Stimulated activated CD8-positive, alpha-beta memory T cell treated with anti-CD3 and anti-CD28 coated beads, Interleukin-7, amount 100 ng/mL, for 4 hours (primary cell): ENCODE measurements around the gene ADGRA1.
"Not testable (repeated sequence)": the region's sequence is repeated elsewhere in the genome, so short reads cannot be mapped to it uniquely, and the experiment has no call there.

Experiments
- DNase-seq, 2 donors: peaks; one replicate each; pipeline ENCODE4 v3.0.0-alpha.2; 2020; ENCODE audit warnings: low read depth in 2 of 2

The ADGRA1 gene

GRCh38 chr10:133128126-133129070 is 40.7 kb downstream of the ADGRA1 start:
- no peak for DNase-seq

DNA sequence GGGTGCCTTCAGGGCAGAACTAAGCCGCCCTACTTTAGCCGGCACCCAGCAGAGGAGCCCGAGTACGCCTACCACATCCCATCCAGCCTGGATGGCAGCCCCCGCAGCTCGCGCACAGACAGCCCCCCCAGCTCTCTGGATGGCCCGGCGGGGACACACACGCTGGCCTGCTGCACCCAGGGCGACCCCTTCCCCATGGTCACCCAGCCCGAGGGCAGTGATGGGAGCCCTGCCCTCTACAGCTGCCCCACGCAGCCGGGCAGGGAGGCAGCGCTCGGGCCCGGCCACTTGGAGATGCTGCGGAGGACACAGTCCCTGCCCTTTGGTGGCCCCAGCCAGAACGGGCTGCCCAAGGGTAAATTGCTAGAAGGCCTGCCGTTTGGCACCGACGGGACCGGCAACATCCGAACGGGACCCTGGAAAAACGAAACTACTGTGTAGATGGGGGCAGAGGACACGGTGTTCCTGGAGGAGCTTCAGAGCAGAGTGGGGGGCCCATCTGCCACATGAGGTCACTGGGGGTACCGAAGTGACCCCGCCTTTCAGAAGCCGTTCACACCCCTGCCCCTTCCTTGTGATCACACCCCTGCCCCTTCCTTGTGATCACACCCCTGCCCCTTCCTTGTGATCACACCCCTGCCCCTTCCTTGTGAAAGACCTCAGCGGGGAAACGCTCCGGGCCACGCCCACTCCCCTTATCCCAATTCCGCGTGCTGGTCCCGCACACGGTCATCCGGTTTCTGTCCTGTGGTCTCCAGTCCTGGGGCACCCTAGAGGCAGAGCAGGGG is 41.5 kb downstream of the ADGRA1 start:
- DNase-seq: no peak

GRCh38 chr10:133129859-133130495 is 42.3 kb downstream of the ADGRA1 start:
- no peak for DNase-seq

DNA sequence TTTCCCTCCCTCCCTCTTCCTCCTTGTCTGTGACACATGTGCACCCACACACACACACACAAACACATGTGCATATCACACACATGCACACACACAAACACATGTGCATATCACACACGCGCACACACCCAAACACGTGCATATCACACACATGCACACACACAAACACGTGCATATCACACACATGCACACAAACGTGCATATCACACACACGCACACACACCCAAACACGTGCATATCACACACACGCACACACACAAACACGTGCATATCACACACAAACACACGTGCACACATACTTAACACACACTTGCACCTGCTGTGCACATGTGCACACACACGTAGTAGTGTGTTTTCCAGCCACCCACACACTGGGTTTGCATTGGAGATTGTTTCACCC is 42.9 kb downstream of the ADGRA1 start:
- DNase-seq: no peak

- no peak for DNase-seq
These were observed 43.3 kb downstream of the ADGRA1 start for GRCh38 chr10:133131053-133131452.

GRCh38 chr10:133131734-133132472 is 44.2 kb downstream of the ADGRA1 start:
- DNase-seq: no peak

DNA sequence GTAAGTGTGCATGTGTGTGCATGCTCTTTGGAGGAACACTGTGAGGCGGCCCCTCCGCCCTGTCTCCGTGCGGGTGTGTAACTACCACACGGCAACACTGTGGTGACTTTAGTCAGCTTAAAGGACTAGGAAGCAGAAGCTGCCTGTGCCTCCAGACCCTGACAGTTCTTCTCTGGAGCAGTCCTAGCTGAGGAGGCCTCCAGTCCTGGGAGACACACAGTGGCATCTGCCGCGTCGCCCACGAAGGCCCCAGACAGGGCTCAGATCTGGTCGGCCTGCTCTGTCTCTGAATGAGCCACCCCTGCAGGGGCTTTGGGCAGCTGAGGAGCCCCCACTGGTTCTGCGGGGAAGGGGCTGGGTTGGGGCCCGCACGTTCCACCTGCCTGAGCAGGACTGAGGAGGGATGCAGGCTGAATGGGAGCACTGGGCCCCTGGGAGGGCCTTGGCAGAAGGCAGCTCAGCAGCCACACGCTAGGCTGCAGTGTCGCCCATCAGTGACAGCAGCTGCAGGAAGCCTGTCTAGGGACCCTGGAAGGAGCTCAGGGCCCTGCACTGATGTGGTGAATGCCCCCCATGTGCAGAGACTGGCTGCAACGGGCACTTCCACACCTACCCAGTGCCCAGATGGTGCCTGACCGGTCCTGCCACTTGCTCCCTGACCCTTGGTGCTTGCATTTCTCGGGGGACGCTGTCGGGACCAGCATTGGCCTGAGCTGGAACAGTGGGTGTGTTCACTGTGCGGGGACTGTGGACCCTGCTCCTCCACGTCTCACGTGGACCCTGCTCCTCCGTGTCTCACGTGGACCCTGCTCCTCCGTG is 45.0 kb downstream of the ADGRA1 start:
- DNase-seq: no peak

DNA sequence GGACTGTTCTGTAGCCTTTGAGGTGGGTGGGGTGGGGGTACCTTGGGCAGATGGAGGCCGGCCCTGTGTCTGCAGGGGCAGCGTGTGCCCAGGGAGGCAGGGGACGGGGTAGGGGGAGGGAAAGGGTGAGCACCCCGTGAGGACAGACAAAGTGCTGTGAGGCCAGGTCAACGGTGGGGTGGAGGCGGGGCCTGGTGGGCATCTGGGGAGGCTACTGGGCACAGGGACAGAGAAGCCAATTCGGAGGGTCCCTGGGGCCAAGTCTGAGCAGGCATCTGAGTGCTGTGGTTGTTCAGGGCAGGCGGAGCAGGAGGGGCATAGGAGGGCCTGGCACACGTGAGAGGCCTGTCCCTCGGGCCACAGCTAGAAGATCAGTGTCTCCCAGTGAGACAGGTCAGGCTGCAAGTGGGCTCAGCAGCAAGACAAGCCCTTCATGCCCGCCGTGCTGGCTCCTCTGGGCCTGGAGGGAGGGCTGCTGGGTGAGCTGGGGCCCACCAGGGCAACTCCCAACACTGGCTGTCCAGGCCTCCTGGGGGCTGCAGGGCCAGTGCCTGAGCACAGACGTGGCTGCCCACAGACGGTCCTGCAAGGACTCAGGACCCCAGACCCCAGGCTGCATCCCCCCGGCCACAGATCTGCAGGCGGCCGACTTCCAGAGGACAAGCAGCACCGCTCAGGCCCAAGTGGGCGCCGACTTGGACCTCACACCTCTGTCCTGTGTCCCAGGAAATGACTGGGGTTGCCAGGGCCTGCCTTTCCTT is 45.9 kb downstream of the ADGRA1 start:
- DNase-seq: no peak

DNA sequence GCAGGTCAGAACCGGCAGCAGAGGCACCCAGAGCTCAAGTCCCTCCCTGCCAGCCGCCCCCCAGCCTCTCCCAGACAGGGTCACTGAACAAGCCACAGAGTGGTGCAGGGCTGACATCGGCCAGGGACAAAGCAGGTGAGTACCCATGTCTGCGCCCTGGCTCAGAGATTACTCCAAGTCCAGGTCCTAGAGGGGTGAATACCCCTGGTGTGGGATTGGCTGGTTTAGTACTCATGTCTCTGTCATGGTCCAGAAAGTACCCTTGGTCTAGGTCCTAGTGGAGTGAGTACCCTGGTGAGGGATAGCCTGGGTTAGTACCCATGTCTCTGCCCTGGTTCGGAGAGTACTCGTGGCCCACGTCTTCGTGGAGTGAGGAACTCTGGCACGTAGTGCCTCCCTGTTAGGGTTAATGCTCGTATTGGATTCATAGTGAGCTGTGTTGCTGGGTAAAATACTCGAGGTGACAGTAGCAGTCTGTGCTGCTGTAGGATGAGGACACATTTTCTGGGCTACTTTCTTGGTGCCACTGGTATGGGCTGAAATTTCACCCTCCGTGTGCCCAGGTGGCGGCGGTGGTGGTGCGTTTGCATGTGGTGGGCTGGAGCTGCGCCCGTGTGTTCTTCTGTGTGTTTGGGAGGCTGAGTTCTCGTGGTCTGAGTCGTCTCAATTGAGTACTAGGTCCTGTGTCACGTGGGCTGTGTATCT is 46.8 kb downstream of the ADGRA1 start:
- no peak for DNase-seq

GRCh38 chr10:133135116-133135465 is 47.4 kb downstream of the ADGRA1 start:
- no peak for DNase-seq

GRCh38 chr10:133137486-133138145 is 49.9 kb downstream of the ADGRA1 start:
- DNase-seq: not testable (repeated sequence)

DNA sequence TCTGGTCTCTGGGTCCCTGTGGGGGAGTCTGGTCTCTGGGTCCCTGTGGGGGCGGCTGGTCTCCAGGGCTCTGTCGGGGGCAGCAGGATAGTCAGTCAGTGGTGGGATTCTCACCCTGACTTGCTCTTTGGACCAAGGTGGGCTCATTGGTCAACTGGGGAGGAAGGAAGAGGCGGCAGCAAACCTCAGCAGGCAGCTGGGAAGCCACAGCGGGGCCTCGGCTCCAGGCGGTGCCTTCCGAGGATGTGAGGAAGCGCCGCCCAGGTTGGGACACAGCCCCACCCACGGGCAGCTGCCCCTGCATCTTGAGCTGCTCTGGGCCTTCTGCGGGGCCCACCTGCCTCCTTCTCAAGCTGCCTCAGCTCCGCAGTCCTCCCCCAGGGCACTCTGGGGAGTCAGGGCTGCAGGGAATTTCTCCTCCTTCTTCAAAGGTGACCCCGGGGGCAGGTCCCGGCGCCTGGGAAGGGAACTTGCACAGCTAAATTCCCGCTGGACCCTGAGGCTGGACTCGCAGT is 51.9 kb downstream of the ADGRA1 start:
- no peak for DNase-seq

DNA sequence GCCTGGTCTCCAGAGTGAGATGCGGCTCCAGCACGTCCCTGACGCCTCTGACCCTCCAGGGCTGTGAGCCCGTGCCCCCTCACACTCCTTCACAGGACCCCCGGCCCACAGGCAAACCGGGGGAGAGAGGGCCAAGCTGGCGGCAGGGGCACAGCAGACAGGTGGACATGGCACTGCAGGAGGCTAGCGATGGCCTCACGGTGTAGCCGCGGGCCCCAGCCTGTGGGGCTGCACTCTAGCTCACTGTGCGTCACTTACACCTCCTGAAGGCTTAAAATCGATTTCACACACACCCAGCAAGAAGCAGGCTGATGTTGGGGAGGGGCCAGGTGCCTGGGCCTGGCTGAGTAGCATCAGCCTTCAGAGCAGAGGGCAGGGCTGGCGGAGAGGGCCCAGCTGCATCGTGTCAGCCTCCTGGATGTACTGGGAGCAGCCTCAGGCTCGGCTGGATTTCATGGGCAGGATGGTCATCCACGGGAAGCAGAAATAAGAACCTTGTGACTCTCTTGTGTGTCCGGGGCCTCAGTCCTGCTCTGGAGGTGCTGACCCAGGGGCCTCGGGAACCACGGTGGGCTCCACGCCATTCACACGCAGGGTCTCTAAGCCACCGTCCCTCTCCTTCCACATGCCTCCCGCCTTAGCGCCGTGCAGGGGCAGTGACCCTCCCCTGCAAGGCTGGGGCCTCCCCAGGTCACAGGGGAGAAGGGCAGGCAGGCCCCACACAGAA is 52.9 kb downstream of the ADGRA1 start:
- no peak for DNase-seq

GRCh38 chr10:133141144-133141957 is 53.6 kb downstream of the ADGRA1 start:
- DNase-seq: no peak

GRCh38 chr10:133141958-133142340 is 54.2 kb downstream of the ADGRA1 start:
- no peak for DNase-seq

- DNase-seq: no peak
These were observed 54.9 kb downstream of the ADGRA1 start for GRCh38 chr10:133142523-133143199.

GRCh38 chr10:133143200-133143533 is 55.4 kb downstream of the ADGRA1 start:
- no peak for DNase-seq
